Memory B cell (primary cell): ENCODE results near the gene FIGN.

Source experiments
- ATAC-seq: fragments of 150-1000 bp; cut with Tn5 transposase; 2 replicates; pipeline ENCODE4 v1.10.0; 2021; ENCODE audit warnings: low read depth, mild to moderate bottlenecking, moderate library complexity
- DNase-seq, 2 donors: peaks; one replicate each; pipeline ENCODE4 v3.0.0; 2022; ENCODE audit warnings: low spot score in 2 of 2
- H3K27ac Mint-ChIP-seq: one replicate; pipeline ENCODE4 v1.8.0; 2022; ENCODE audit warnings: mild to moderate bottlenecking, moderate library complexity, mixed read lengths
- H3K27me3 Mint-ChIP-seq: one replicate; pipeline ENCODE4 v1.8.0; 2022; ENCODE audit warnings: mixed read lengths
- H3K36me3 Mint-ChIP-seq: one replicate; pipeline ENCODE4 v1.8.0; 2022; ENCODE audit warnings: mild to moderate bottlenecking, mixed read lengths
- H3K4me1 Mint-ChIP-seq: one replicate; pipeline ENCODE4 v1.8.0; 2022; ENCODE audit warnings: mixed read lengths
- H3K4me3 Mint-ChIP-seq: one replicate; pipeline ENCODE4 v1.8.0; 2022; ENCODE audit warnings: mild to moderate bottlenecking, moderate library complexity, mixed read lengths
- H3K9me3 Mint-ChIP-seq: one replicate; pipeline ENCODE4 v1.8.0; 2022; ENCODE audit warnings: mixed read lengths

Gene FIGN

DNA sequence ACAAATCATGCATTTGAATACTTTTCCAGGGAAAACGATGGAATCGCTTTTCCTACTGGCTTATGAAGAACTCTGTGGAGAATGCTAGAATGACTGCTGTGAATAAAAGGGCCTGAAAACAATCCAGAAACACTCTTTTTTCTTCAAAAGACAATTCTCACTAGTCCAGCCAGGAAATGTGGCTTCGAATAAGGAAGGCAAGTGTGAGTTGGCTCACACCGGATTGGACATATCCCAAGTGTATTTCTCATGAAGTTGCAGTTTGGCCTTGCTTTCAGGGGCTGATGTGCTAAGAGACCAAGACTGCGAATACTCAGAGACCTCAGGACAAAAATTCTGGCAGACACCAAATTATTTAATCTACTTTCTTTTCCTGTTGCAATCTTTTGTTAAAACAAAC, 54.1 kb downstream of the FIGN start:
- Mint-ChIP-seq H3K4me3 (no peak overlapping the region), H3K9me3 (no peaks in the 10 kb centered on the region), H3K27me3 (no peaks in the 10 kb centered on the region), H3K36me3 (no peaks in the 10 kb centered on the region), H3K27ac (no peak overlapping the region), H3K4me1 (no peaks in the 10 kb centered on the region)
- ATAC-seq: no peak
- DNase-seq: no peak

DNA sequence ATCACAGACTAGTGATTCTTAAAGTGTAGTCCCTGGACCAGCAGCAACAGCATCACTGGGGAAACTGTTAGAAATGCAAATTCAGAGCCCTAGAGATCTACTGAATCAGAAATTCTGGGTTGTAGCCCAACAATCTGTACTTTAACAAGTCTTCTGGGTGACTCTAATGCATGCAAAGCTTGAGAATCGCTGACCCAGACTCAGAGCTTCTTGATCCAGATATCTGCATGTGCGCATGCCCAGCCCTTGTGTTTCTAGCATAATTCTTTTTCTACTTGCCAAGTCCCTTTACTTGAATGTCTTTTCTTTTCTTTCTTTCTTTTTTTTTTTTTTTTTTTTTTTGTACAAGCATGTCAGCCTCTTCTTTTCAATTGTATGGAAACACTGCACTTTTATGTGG, 60.4 kb downstream of the FIGN start:
- H3K4me3 Mint-ChIP-seq: no peak overlapping the region
- no peaks in the 10 kb centered on the region for H3K36me3 Mint-ChIP-seq
- H3K27ac Mint-ChIP-seq: no peak overlapping the region
- DNase-seq (no peak), ATAC-seq (no peak)
- no peaks in the 10 kb centered on the region for H3K4me1 Mint-ChIP-seq
- no peaks in the 10 kb centered on the region for H3K27me3 Mint-ChIP-seq
- H3K9me3 Mint-ChIP-seq: no peaks in the 10 kb centered on the region

DNA sequence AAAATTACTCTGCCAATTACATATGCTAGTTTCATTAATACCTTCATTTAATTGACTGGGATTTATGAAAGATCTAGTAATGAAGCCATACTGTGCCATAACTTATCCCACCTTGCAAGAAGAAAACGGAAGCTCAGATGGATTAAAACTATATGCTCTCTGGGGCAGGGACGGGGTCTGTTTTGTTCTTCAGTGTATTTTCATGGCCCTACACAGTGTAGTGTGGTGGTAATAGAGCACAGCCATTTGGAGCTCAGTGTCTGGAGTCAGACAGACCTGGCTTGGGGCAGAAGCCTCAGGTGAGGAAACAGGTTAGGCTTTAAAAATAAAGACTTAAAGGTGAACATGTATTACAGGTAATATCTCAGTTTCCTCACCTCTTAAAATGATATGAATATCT, 62.3 kb downstream of the FIGN start:
- H3K4me3 Mint-ChIP-seq: no peak overlapping the region
- ATAC-seq (no peak), DNase-seq (no peak)
- no peaks in the 10 kb centered on the region for H3K36me3 Mint-ChIP-seq
- no peaks in the 10 kb centered on the region for H3K9me3 Mint-ChIP-seq
- H3K4me1 Mint-ChIP-seq: no peaks in the 10 kb centered on the region
- H3K27me3 Mint-ChIP-seq: no peaks in the 10 kb centered on the region
- no peak overlapping the region for H3K27ac Mint-ChIP-seq

DNA sequence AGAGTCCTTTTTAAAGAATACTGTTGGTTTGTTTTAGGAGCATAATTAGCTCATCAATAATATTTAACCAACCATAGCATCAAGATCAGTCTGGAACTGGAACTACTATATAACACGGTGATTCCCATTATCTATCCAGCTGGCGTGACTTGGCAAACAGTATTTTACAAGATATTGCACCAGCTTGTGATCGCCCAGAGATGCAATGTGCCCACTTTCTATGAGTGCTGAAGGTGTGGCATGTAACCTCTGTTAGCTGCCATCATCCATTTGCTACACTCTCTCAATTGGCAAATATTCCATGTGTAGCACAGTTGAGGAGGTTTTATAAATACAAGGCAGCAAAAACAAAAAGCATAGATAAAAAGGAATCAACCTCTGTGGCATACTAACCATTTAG, 64.9 kb downstream of the FIGN start:
- H3K9me3 Mint-ChIP-seq: no peaks in the 10 kb centered on the region
- H3K4me1 Mint-ChIP-seq: no peaks in the 10 kb centered on the region
- no peak overlapping the region for H3K27ac Mint-ChIP-seq
- DNase-seq (no peak), ATAC-seq (no peak)
- H3K4me3 Mint-ChIP-seq: no peak overlapping the region
- H3K27me3 Mint-ChIP-seq: no peaks in the 10 kb centered on the region
- H3K36me3 Mint-ChIP-seq: no peaks in the 10 kb centered on the region

DNA sequence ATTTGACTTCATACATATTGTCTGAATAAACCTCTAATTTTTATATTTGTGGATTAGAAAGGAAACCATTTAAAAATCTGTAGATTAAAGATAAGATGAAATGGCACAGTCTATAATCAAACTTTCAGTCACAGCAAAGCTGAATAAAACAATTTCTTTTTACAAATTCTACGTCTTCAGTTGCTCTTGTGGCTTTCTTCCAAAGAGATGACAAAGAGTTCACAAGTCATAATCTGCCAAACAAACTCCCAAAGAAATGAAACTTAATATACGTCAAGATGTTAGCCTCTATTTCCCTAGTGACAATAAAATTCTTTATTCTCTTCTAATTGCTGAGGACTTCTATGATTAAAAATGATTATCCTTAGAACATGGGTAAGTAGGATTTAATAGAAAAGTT, 66.3 kb downstream of the FIGN start:
- Mint-ChIP-seq H3K27ac (no peak overlapping the region), H3K9me3 (no peaks in the 10 kb centered on the region), H3K27me3 (no peaks in the 10 kb centered on the region), H3K4me3 (no peak overlapping the region), H3K4me1 (no peaks in the 10 kb centered on the region), H3K36me3 (no peaks in the 10 kb centered on the region)
- ATAC-seq (no peak), DNase-seq (no peak)

DNA sequence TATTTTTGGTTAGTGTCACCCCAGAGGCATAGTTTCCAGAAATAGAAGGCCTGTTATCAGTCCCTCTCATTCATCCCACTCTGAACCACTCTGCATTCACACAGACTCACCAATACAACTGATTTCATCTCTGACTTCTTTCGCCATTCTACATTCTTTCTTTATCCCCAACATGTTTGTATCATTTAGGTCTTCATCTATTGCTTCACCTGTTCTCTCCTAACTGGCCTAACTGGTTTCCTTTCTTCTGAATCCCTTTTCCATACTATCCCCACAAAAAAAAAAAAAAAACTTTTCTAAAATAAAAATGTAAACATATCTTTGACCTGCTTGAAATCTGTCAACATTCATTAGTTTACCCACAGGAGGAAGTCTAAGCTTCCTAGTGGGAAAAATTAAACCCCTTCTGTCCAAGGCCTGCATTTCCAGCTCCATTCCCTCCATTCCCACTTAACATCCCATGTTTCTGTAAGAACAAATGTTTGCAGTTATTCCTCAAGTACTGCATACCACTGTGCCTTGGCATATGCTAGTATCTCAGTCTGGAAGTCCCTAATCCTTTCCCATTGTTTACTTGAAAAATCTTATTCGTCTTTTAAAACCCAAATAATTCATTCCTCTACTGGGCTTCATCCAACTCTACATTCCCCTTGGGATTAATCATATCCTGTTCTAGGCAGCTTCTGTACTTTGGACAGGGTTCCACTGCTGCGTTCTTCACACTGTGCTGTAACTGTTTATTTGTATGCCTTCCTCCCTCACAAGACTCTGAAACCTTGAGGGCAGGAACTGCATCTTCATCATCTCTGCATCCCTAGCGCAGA, 68.5 kb downstream of the FIGN start:
- Mint-ChIP-seq H3K27ac (no peak overlapping the region), H3K4me1 (no peaks in the 10 kb centered on the region), H3K27me3 (no peaks in the 10 kb centered on the region), H3K4me3 (no peak overlapping the region), H3K36me3 (no peaks in the 10 kb centered on the region), H3K9me3 (no peaks in the 10 kb centered on the region)
- DNase-seq (no peak), ATAC-seq (no peak)

DNA sequence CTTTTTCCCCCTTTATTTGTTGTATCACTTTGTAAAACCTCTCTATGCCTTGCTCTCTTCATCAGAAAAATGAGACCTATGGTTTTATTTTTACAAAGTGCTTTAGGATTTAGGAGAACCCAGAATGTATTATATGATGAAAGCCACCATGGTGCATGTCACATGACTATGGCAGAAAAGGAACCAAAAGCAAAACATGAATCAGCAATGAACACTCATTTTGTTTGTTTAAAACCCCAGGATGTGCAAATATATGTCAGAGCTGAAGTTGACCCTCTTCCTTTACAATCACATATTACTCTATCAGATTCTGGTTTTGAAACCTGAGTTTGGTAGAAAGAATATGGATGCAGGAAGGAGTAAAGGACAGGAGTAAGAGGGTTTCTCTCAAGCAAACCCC, 70.0 kb downstream of the FIGN start:
- H3K27ac Mint-ChIP-seq: no peak overlapping the region
- DNase-seq: no peak

DNA sequence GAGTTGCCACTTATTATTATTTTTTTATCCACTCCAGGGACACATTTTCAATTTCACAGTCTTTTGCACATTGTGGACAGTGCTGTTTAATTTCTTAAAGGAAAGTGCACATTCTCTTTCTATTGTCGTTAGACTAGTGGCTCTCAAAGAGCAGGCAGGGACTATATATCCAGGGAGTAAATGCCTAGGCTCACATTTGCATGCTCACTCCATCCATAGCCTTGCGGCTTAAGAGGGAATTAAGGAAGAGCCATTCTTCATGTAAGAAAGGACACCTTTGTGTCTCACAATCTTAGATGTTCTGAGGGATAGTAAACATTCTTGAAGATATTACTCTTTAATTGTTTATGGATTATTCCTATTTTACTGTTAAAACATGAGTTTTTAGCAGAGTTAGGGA, 70.8 kb downstream of the FIGN start:
- H3K4me3 Mint-ChIP-seq: no peak overlapping the region
- peaks cover 4% of the 10 kb centered on the region for H3K9me3 Mint-ChIP-seq
- H3K4me1 Mint-ChIP-seq: no peaks in the 10 kb centered on the region
- ATAC-seq (no peak), DNase-seq (no peak)
- no peaks in the 10 kb centered on the region for H3K36me3 Mint-ChIP-seq
- H3K27me3 Mint-ChIP-seq: no peaks in the 10 kb centered on the region
- no peak overlapping the region for H3K27ac Mint-ChIP-seq

More for the DNA sequence above, 70.0 kb downstream of the FIGN start:
- H3K4me1 Mint-ChIP-seq: no peaks in the 10 kb centered on the region
- H3K36me3 Mint-ChIP-seq: no peaks in the 10 kb centered on the region
- no peaks in the 10 kb centered on the region for H3K27me3 Mint-ChIP-seq
- H3K9me3 Mint-ChIP-seq: peaks cover 4% of the 10 kb centered on the region
- H3K4me3 Mint-ChIP-seq: no peak overlapping the region
- ATAC-seq: no peak

DNA sequence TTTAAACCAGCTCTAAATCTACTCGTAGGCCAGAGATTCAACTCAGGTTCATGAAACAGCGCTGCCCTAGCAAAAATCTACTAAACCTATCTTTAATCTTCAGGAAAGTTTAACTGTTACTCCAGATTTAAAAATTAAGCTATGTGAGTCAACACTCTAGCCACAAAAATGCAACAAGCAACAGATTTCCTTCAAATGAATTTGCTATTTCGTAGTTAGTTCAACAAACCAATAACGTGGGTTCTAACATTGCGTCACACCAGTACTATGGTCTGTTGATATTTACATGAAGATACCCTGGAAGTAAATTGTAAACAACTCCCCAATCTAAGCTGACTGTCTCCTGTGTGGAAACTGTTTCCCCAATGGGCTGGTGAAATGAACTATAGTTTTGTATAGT, 71.2 kb downstream of the FIGN start:
- H3K4me3 Mint-ChIP-seq: no peak overlapping the region
- no peak overlapping the region for H3K27ac Mint-ChIP-seq
- ATAC-seq (no peak), DNase-seq (no peak)
- H3K4me1 Mint-ChIP-seq: no peaks in the 10 kb centered on the region
- H3K27me3 Mint-ChIP-seq: no peaks in the 10 kb centered on the region
- H3K36me3 Mint-ChIP-seq: no peaks in the 10 kb centered on the region
- peaks cover 4% of the 10 kb centered on the region for H3K9me3 Mint-ChIP-seq

DNA sequence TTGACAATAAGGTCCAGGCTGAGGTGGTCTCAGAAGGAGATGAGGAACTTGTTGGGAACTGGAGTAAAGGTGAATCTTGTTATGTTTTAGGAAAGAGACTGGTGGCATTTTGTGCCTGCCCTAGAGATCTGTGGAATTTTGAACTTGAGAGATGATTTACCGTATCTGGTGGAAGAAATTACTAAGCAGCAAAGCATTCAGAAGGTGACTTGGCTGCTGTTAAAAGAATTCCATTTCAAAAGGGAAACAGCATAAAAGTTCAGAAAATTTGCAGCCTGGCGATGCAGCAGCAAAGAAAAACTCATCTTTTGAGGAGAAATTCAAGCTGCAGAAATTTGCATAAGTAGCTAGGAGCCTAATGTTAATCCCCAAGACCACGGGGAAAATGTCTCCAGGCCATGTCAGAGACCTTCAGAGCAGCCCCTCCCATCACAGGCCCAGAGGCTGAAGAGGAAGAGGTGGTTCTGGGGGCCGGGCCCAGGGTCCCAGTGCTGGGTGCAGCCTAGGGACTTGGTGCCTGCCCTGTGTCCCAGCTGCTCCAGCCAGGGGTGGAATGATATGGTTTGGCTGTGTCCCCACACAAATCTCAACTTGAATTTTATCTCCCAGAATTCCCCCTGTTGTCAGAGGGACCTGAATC, 73.5 kb downstream of the FIGN start:
- no peaks in the 10 kb centered on the region for H3K4me1 Mint-ChIP-seq
- peaks cover 4% of the 10 kb centered on the region for H3K9me3 Mint-ChIP-seq
- H3K27me3 Mint-ChIP-seq: no peaks in the 10 kb centered on the region
- ATAC-seq: no peak
- H3K4me3 Mint-ChIP-seq: no peak overlapping the region
- DNase-seq: no peak
- no peak overlapping the region for H3K27ac Mint-ChIP-seq
- no peaks in the 10 kb centered on the region for H3K36me3 Mint-ChIP-seq

DNA sequence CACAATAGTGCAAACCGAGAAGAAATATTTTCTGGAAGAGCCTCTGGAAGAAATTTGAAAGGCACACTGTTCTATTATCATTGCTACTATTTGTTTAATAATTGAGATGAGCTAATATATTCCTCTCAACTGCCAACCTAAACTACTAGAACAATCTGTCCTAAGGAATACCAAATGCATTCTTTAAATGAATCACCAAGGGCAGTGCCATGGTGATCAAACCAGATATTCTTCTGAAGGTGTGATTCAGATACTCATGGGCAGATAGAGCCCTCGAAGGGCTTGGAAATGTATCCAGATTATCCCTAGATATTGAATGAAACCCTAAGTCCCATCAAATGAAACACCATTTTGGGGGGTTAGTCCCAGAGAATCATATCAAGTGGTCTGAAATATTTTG, 76.6 kb downstream of the FIGN start:
- no peak overlapping the region for H3K27ac Mint-ChIP-seq
- H3K4me1 Mint-ChIP-seq: no peaks in the 10 kb centered on the region
- H3K4me3 Mint-ChIP-seq: no peak overlapping the region
- no peaks in the 10 kb centered on the region for H3K36me3 Mint-ChIP-seq
- no peak for DNase-seq
- peaks cover 4% of the 10 kb centered on the region for H3K9me3 Mint-ChIP-seq
- H3K27me3 Mint-ChIP-seq: no peaks in the 10 kb centered on the region
- no peak for ATAC-seq

DNA sequence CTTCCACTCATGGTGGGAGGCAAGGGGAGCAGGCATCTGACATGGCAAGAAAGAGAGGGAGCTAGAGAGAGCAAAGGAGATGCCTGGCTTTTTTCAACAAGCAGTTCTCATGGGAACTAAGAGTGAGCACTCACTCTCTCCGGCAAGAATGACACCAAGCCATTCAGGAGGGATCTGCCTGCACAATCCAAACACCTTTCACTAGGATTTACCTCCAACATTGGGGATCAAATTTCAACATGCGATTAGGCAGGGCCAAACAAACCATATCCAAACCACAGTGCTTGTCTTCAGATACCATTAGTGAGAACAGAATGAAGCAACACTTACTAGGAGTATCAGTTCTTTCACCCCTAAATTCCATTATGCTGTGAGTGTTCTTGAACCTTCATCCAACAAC, 77.3 kb downstream of the FIGN start:
- no peak for ATAC-seq
- Mint-ChIP-seq H3K4me1 (no peaks in the 10 kb centered on the region), H3K9me3 (peaks cover 4% of the 10 kb centered on the region), H3K4me3 (no peak overlapping the region), H3K27me3 (no peaks in the 10 kb centered on the region), H3K27ac (no peak overlapping the region), H3K36me3 (no peaks in the 10 kb centered on the region)
- no peak for DNase-seq

DNA sequence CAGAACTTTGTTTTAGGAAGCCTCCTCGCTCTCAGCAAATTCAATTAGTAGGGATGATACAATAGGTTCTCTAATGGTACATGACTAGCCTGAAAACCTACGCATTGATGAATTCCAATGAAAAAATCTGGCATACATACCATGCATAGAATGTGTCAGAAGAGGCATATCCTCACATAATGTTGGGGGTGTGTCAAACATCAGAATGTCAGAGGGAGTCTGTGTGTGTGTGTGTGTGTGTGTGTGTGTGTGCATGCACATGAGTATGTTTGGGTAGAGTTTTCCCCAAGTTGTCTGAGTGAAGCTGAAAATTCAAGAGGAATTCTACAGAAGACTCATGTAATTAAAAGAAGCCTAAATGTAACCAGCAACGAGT, 78.5 kb downstream of the FIGN start:
- Mint-ChIP-seq H3K4me1 (no peaks in the 10 kb centered on the region), H3K9me3 (peaks cover 4% of the 10 kb centered on the region), H3K36me3 (no peaks in the 10 kb centered on the region), H3K27me3 (no peaks in the 10 kb centered on the region), H3K27ac (no peak overlapping the region), H3K4me3 (no peak overlapping the region)
- DNase-seq (no peak), ATAC-seq (no peak)

DNA sequence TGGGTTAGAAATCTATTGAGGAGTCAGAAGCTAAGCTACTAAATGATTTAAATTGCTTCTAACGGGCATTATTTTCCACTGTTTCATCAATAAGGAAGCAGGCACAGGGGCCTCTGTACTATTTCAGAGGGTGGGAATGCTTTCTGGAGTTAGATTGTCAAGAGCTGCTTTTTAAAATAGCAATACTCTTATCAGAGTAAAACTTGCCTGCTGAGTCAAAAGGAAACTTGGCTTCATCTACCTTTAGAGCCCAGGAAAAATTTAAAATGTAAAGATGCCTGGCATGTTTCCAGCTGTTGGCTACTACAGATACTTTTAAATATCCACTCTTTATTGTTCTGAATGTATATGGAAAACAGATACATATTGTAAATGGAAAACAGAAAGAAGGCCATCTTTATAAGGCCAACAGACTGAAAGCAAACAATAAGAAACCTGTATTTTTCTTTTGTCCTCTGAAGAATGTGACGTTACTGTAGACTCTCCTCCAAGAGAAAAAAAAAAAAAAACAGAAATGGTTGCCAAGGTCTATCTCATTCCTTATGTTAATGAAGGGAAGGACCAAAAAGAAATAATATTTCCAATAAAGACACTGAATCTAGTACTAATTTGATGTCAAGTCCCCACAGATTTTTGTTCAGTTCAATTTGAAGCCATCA, 79.1 kb downstream of the FIGN start:
- ATAC-seq: no peak
- no peak overlapping the region for H3K4me3 Mint-ChIP-seq
- no peak overlapping the region for H3K27ac Mint-ChIP-seq

More for the DNA sequence above, 79.1 kb downstream of the FIGN start:
- no peaks in the 10 kb centered on the region for H3K27me3 Mint-ChIP-seq
- peaks cover 1% of the 10 kb centered on the region for H3K9me3 Mint-ChIP-seq
- DNase-seq: no peak
- H3K36me3 Mint-ChIP-seq: no peaks in the 10 kb centered on the region
- no peaks in the 10 kb centered on the region for H3K4me1 Mint-ChIP-seq
